ENCODE results near the gene JMJD1C. TPM values are rescaled to one million over a fixed set of nuclear protein-coding genes. Genes with fewer than 3 reads are reported as not detected.
A peak's percentile ranks its signal among the peaks of the same experiment; 100 is the strongest.

Gene JMJD1C
- total and polyA plus RNA-seq, 8 donors, result 25.6 to 56.9 (median 36.7) TPM

GRCh38 chr10:63204667-63205391 lies 260.9 kb downstream of the JMJD1C start:
- intact Hi-C loops (cut with DNase I), result no loop called here
- H3K4me3 ChIP-seq, result no peak overlapping the region
- no peak for ATAC-seq
- WGBS, 2 donors, result 88 to 90% methylated on average over 4 of the region's 4 CpGs
- no peaks in the 10 kb centered on the region for H3K27me3 ChIP-seq
- H3K9me3 ChIP-seq, result no peaks in the 10 kb centered on the region
- DNase-seq, result no peak
- no peak for FAIRE-seq
- no peak for TF ChIP-seq CTCF (IDR thresholded peaks at IDR 0.05)
- H3K4me1 ChIP-seq, result peaks cover 10 to 24% (median 11%) of the 10 kb centered on the region in 3 donors
- peaks cover 0 to 8% (median 4%) of the 10 kb centered on the region in 3 donors for H3K36me3 ChIP-seq
- H3K27ac ChIP-seq, result no peak overlapping the region

- 0 to 4% methylated on average over 1 of the region's 1 CpG for WGBS, 2 donors
- ATAC-seq (no peak), FAIRE-seq (peak; percentile 39), DNase-seq (no peak)
- TF ChIP-seq CTCF (IDR thresholded peaks at IDR 0.05), result no peak
- Histone ChIP-seq H3K27ac (no peak overlapping the region), H3K36me3 (peaks cover 0 to 9% (median 0%) of the 10 kb centered on the region in 3 donors), H3K9me3 (no peaks in the 10 kb centered on the region), H3K27me3 (no peaks in the 10 kb centered on the region), H3K4me1 (peaks cover 0 to 4% (median 0%) of the 10 kb centered on the region in 3 donors), H3K4me3 (no peak overlapping the region)
- intact Hi-C loops (cut with DNase I), result no loop called here
These were observed 264.7 kb downstream of the JMJD1C start for GRCh38 chr10:63201118-63201517.

- H3K27ac ChIP-seq, result no peak overlapping the region
- ATAC-seq (no peak), FAIRE-seq (no peak), DNase-seq (no peak)
- 70 to 71% methylated on average over 6 of the region's 6 CpGs for WGBS, 2 donors
- H3K27me3 ChIP-seq, result no peaks in the 10 kb centered on the region
- TF ChIP-seq CTCF (IDR thresholded peaks at IDR 0.05), result no peak
- no peaks in the 10 kb centered on the region for H3K9me3 ChIP-seq
- H3K4me3 ChIP-seq, result no peak overlapping the region
- H3K4me1 ChIP-seq, result no peaks in the 10 kb centered on the region
- intact Hi-C loops (cut with DNase I), result no loop called here
- H3K36me3 ChIP-seq, result peaks cover 0 to 8% (median 0%) of the 10 kb centered on the region in 3 donors
These were observed 265.3 kb downstream of the JMJD1C start for GRCh38 chr10:63200431-63200830.

GRCh38 chr10:63199716-63200115 lies 266.1 kb downstream of the JMJD1C start:
- WGBS, 2 donors, result 91 to 96% methylated on average over 2 of the region's 2 CpGs
- DNase-seq, result no peak
- H3K27me3 ChIP-seq, result no peaks in the 10 kb centered on the region
- H3K36me3 ChIP-seq, result peaks cover 2 to 5% (median 2%) of the 10 kb centered on the region in 3 donors
- no peak for ATAC-seq
- no peak for FAIRE-seq
- no peak overlapping the region for H3K4me3 ChIP-seq
- H3K9me3 ChIP-seq, result no peaks in the 10 kb centered on the region
- no peak for TF ChIP-seq CTCF (IDR thresholded peaks at IDR 0.05)
- no peaks in the 10 kb centered on the region for H3K4me1 ChIP-seq
- intact Hi-C loops (cut with DNase I), result no loop called here
- H3K27ac ChIP-seq, result no peak overlapping the region

Data from pancreas (tissue), 10 donors.